ENCODE results near the gene ZSCAN25. TPM values are rescaled to one million over a fixed set of nuclear protein-coding genes. Genes with fewer than 3 reads are reported as not detected.

ZSCAN25 gene
- total RNA-seq, 1 donor from 2014 or later: 12.3 TPM

GRCh38 chr7:99672573-99672972, 55.8 kb downstream of the ZSCAN25 start:
- DNase-seq (ENCODE audit: extremely low spot score in 2 of 2): no peak
- TF ChIP-seq CTCF (IDR thresholded peaks at IDR 0.05) (no peak), POLR2A (IDR thresholded peaks at IDR 0.05) (no peak), POLR2AphosphoS5 (IDR thresholded peaks at IDR 0.05; ENCODE audit: insufficient read depth in 1 of 2, low read depth in 1 of 2) (no peak)
- Histone ChIP-seq H3K4me1 (no peaks in the 10 kb centered on the region), H3K27ac (no peak overlapping the region), H3K4me3 (no peak overlapping the region), H3K9me3 (no peaks in the 10 kb centered on the region), H3K36me3 (peaks cover 0 to 8% of the 10 kb centered on the region in 2 donors), H3K27me3 (no peaks in the 10 kb centered on the region)
- intact Hi-C loops (cut with DNase I): no loop called here

DNA sequence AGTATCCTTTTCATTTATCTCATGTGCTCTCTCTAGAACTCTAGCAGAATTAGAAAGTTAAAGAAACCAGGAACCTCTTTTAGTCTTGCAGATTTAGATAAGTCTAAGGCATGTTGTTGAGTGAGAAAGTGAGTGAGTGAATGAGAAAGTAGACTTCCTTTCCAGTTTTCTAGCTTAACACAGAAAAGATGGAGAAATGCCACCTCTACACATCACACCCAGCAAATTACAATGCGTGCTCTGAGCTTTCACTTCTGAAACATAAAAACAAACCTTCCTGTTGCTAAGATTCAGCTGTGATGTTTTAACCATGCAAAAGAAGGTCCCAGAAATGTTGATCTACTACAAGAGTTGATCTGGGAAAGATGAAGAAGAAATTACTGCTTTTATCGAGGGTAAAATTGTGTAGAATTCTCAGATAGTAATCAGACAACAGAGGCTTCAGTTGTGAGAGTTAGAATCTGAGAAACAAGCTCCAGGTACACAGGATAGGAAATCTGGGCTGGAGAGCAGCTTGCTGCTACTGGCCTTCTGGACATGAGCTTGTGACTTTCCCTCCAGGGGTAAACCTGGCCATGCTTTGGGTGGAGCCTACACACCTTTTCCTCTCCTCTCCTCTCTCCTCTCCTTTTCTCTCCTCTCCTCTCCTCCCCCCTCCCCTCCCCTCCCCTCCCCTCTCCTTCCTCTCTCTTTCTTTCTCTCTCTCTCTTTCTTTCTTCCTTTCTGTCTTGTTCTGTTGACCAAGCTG, 58.4 kb downstream of the ZSCAN25 start:
- Histone ChIP-seq H3K27me3 (no peaks in the 10 kb centered on the region), H3K4me1 (peaks cover 13% of the 10 kb centered on the region), H3K27ac (no peak overlapping the region), H3K36me3 (no peaks in the 10 kb centered on the region), H3K9me3 (no peaks in the 10 kb centered on the region), H3K4me3 (no peak overlapping the region)
- no peak for DNase-seq (ENCODE audit: extremely low spot score in 2 of 2)
- no peak for TF ChIP-seq CTCF (IDR thresholded peaks at IDR 0.05)
- no peak for TF ChIP-seq POLR2AphosphoS5 (IDR thresholded peaks at IDR 0.05; ENCODE audit: insufficient read depth in 1 of 2, low read depth in 1 of 2)
- no peak for TF ChIP-seq POLR2A (IDR thresholded peaks at IDR 0.05)
- intact Hi-C loops (cut with DNase I): no loop called here

- Histone ChIP-seq H3K4me3 (no peak overlapping the region), H3K27me3 (no peaks in the 10 kb centered on the region), H3K9me3 (no peaks in the 10 kb centered on the region), H3K4me1 (peaks cover 13% of the 10 kb centered on the region), H3K36me3 (no peaks in the 10 kb centered on the region), H3K27ac (no peak overlapping the region)
- intact Hi-C loops (cut with DNase I): no loop called here
- TF ChIP-seq POLR2A (IDR thresholded peaks at IDR 0.05) (no peak), CTCF (IDR thresholded peaks at IDR 0.05) (no peak), POLR2AphosphoS5 (IDR thresholded peaks at IDR 0.05; ENCODE audit: insufficient read depth in 1 of 2, low read depth in 1 of 2) (no peak)
- no peak for DNase-seq (ENCODE audit: extremely low spot score in 2 of 2)
These were observed 60.4 kb downstream of the ZSCAN25 start for GRCh38 chr7:99677013-99677647.

- no peak overlapping the region for H3K27ac ChIP-seq
- H3K36me3 ChIP-seq: no peaks in the 10 kb centered on the region
- H3K27me3 ChIP-seq: no peaks in the 10 kb centered on the region
- peaks cover 13% of the 10 kb centered on the region for H3K4me1 ChIP-seq
- intact Hi-C loops (cut with DNase I): no loop called here
- DNase-seq (ENCODE audit: extremely low spot score in 2 of 2): no peak
- no peak overlapping the region for H3K4me3 ChIP-seq
- no peaks in the 10 kb centered on the region for H3K9me3 ChIP-seq
- TF ChIP-seq POLR2AphosphoS5 (IDR thresholded peaks at IDR 0.05; ENCODE audit: insufficient read depth in 1 of 2, low read depth in 1 of 2) (no peak), CTCF (IDR thresholded peaks at IDR 0.05) (no peak), POLR2A (IDR thresholded peaks at IDR 0.05) (no peak)
These were observed 60.9 kb downstream of the ZSCAN25 start for GRCh38 chr7:99677648-99678045.

DNA sequence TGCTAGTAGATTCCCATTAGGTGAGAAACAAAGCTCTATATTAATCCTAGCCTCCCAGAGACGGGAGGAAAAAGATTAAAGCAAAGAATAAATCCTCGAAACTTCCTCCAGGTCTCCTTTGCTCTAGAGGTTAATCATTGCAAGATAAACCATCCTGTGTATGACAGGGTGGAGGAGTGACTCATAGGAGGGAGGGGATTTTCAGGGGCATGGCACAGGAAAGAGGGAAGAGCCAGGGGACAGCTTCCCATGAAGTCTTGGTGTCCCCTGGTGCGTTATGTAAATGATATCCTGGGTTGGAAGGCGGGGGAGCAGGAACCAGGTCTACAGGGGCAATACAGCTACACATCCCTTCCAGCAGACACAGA, 62.3 kb downstream of the ZSCAN25 start:
- Histone ChIP-seq H3K9me3 (no peaks in the 10 kb centered on the region), H3K4me1 (peaks cover 13% of the 10 kb centered on the region), H3K36me3 (no peaks in the 10 kb centered on the region), H3K4me3 (peak overlapping the region; percentile 27 to 28), H3K27me3 (no peaks in the 10 kb centered on the region), H3K27ac (peak overlapping the region; percentile 4)
- intact Hi-C loops (cut with DNase I): no loop called here
- TF ChIP-seq POLR2A (IDR thresholded peaks at IDR 0.05): no peak
- TF ChIP-seq POLR2AphosphoS5 (IDR thresholded peaks at IDR 0.05; ENCODE audit: insufficient read depth in 1 of 2, low read depth in 1 of 2): no peak
- no peak for TF ChIP-seq CTCF (IDR thresholded peaks at IDR 0.05)
- DNase-seq (ENCODE audit: extremely low spot score in 2 of 2): no peak

Data from vagina (tissue), 2 donors.